ENCODE measurements around the gene TUBB8.
"Not testable (repeated sequence)": the region's sequence is repeated elsewhere in the genome, so short reads cannot be mapped to it uniquely, and the experiment has no call there.

The TUBB8 gene

DNA sequence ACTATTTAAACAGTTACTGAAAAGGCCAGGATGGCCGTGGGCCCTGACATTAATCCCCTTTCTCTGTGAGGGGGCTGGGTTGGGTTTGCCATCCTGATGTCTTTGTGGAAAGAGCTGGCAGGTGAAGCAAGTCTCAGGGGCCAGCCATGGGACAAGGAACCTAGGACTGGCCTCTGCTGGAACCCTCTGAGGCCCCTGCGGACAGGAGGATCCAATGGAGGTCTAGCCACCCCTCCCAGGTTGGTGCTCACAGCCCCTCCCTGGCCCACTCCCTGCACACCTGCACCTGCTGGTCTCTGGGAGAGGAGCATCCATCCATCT is 35.8 kb downstream of the TUBB8 start:
- DNase-seq = not testable (repeated sequence)

DNA sequence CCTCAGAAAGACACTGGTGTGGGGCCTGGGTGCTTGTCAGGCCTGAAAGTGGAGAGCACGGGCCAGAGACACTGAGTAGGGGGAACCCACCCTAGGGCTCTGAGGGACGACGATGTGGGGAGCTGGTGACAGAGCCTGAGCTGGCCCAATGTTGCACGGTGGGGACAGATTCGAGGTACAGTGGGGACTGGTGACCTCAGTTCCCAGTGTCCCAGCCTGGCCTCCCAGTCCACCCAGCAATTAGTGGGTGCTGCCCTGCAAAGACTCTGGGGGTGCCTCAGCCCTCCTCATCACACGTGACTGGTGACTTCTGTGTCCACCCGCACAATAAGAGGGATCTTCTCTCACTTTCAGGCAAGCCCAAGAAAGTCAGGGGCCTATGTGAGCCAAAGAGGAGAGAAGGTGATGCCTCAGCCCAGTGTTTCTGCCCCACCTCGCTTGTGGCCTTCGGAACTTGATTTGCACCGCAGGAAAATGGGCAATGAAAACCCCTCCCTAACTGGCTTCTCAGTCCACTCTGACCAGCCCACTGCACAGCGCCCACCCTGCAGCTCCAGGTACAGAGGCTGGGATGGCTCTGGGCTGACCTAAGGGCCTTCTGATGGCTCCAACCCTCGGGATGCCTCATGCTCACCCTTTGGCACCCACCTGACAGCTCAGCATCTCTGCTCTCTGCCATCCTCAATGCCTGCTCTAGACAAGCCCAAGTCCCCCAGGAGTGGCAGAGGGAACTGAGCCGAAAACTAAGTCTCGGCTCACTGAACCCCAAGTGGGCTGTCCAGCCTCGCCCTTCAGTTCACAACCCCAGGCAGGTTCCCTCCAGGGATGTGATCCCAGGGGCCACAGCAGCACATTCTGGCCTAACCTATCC is 36.4 kb downstream of the TUBB8 start:
- not testable (repeated sequence) for DNase-seq

DNA sequence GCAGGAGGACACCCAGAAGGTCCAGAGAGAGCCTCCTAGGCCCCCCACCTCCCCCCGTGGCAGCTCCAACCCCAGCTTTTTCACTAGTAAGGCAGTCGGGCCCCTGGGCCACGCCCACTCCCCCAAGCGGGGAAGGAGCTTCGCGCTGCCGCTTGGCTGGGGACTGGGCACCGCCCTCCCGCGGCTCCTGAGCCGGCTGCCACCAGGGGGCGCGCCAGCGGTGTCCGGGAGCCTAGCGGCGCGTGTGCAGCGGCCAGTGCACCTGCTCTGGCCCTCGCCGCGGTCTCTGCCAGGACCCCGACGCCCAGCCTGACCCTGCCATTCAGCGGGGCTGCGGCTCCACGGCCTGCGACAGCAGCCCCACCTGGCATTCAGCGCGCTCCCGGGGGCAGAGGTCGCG is 37.8 kb downstream of the TUBB8 start:
- DNase-seq = not testable (repeated sequence)

DNA sequence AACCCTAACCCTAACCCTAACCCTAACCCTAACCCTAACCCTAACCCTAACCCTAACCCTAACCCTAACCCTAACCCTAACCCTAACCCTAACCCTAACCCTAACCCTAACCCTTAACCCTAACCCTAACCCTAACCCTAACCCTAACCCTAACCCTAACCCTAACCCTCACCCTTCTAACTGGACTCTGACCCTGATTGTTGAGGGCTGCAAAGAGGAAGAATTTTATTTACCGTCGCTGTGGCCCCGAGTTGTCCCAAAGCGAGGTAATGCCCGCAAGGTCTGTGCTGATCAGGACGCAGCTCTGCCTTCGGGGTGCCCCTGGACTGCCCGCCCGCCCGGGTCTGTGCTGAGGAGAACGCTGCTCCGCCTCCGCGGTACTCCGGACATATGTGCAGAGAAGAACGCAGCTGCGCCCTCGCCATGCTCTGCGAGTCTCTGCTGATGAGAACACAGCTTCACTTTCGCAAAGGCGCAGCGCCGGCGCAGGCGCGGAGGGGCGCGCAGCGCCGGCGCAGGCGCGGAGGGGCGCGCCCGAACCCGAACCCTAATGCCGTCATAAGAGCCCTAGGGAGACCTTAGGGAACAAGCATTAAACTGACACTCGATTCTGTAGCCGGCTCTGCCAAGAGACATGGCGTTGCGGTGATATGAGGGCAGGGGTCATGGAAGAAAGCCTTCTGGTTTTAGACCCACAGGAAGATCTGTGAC is 38.7 kb downstream of the TUBB8 start:
- DNase-seq = not testable (repeated sequence)

All from activated naive CD4-positive, alpha-beta T cell (primary cell).